ENCODE results near the gene BSG.
"Not testable (repeated sequence)": the region's sequence is repeated elsewhere in the genome, so short reads cannot be mapped to it uniquely, and the experiment has no call there.

The BSG gene

GRCh38 chr19:585146-585545 lies 12.8 kb downstream of the BSG start:
- H3K36me3 ChIP-seq (ENCODE audit: control insufficient read depth, low read depth, low read length): peaks cover 21% of the 10 kb centered on the region
- not testable (repeated sequence) for H3K27ac ChIP-seq (ENCODE audit: low read length); H3K9ac ChIP-seq (ENCODE audit: low read length); H3K9me3 ChIP-seq (ENCODE audit: control insufficient read depth, low read depth, low read length); H3K4me3 ChIP-seq (ENCODE audit: low read length); H3K4me1 ChIP-seq (ENCODE audit: control insufficient read depth, low read depth, low read length)
- peaks cover 17% of the 10 kb centered on the region for H3K27me3 ChIP-seq (ENCODE audit: control insufficient read depth, insufficient read depth, low read length)

GRCh38 chr19:585551-586110 lies 13.2 kb downstream of the BSG start:
- Histone ChIP-seq H3K4me1 (ENCODE audit: control insufficient read depth, low read depth, low read length) (no peaks in the 10 kb centered on the region), H3K27ac (ENCODE audit: low read length) (no peak overlapping the region), H3K9ac (ENCODE audit: low read length) (no peak overlapping the region), H3K9me3 (ENCODE audit: control insufficient read depth, low read depth, low read length) (no peaks in the 10 kb centered on the region), H3K27me3 (ENCODE audit: control insufficient read depth, insufficient read depth, low read length) (peaks cover 21% of the 10 kb centered on the region), H3K4me3 (ENCODE audit: low read length) (no peak overlapping the region), H3K36me3 (ENCODE audit: control insufficient read depth, low read depth, low read length) (peaks cover 16% of the 10 kb centered on the region)

GRCh38 chr19:588093-588740 lies 15.8 kb downstream of the BSG start:
- H3K9me3 ChIP-seq (ENCODE audit: control insufficient read depth, low read depth, low read length): no peaks in the 10 kb centered on the region
- H3K27me3 ChIP-seq (ENCODE audit: control insufficient read depth, insufficient read depth, low read length): peaks cover 44% of the 10 kb centered on the region
- H3K9ac ChIP-seq (ENCODE audit: low read length): no peak overlapping the region
- H3K4me1 ChIP-seq (ENCODE audit: control insufficient read depth, low read depth, low read length): no peaks in the 10 kb centered on the region
- H3K27ac ChIP-seq (ENCODE audit: low read length): no peak overlapping the region
- H3K4me3 ChIP-seq (ENCODE audit: low read length): no peak overlapping the region
- H3K36me3 ChIP-seq (ENCODE audit: control insufficient read depth, low read depth, low read length): no peaks in the 10 kb centered on the region

- no peak overlapping the region for H3K9ac ChIP-seq (ENCODE audit: low read length)
- H3K36me3 ChIP-seq (ENCODE audit: control insufficient read depth, low read depth, low read length): no peaks in the 10 kb centered on the region
- H3K4me1 ChIP-seq (ENCODE audit: control insufficient read depth, low read depth, low read length): no peaks in the 10 kb centered on the region
- peaks cover 44% of the 10 kb centered on the region for H3K27me3 ChIP-seq (ENCODE audit: control insufficient read depth, insufficient read depth, low read length)
- no peak overlapping the region for H3K4me3 ChIP-seq (ENCODE audit: low read length)
- no peak overlapping the region for H3K27ac ChIP-seq (ENCODE audit: low read length)
- H3K9me3 ChIP-seq (ENCODE audit: control insufficient read depth, low read depth, low read length): no peaks in the 10 kb centered on the region
Measured at GRCh38 chr19:588741-589692, 16.6 kb downstream of the BSG start.

- Histone ChIP-seq H3K27ac (ENCODE audit: low read length) (no peak within 1 kb of the TSS), H3K9ac (ENCODE audit: low read length) (no peak within 1 kb of the TSS), H3K9me3 (ENCODE audit: control insufficient read depth, low read depth, low read length) (no peaks in the 10 kb centered on the region), H3K4me1 (ENCODE audit: control insufficient read depth, low read depth, low read length) (no peaks in the 10 kb centered on the region), H3K4me3 (ENCODE audit: low read length) (no peak within 1 kb of the TSS), H3K27me3 (ENCODE audit: control insufficient read depth, insufficient read depth, low read length) (peaks cover 44% of the 10 kb centered on the region), H3K36me3 (ENCODE audit: control insufficient read depth, low read depth, low read length) (no peaks in the 10 kb centered on the region)
Measured at GRCh38 chr19:589693-590395, 17.4 kb downstream of the BSG start, which contains the start of gene HCN2. Gene HCN2, plus strand, starts transcription at chr19:589881. Its CDS starts 65 bp downstream, at chr19:589946.

- Histone ChIP-seq H3K36me3 (ENCODE audit: control insufficient read depth, low read depth, low read length) (no peaks in the 10 kb centered on the region), H3K4me1 (ENCODE audit: control insufficient read depth, low read depth, low read length) (no peaks in the 10 kb centered on the region), H3K9ac (ENCODE audit: low read length) (no peak overlapping the region), H3K4me3 (ENCODE audit: low read length) (no peak overlapping the region), H3K9me3 (ENCODE audit: control insufficient read depth, low read depth, low read length) (no peaks in the 10 kb centered on the region), H3K27me3 (ENCODE audit: control insufficient read depth, insufficient read depth, low read length) (peaks cover 44% of the 10 kb centered on the region), H3K27ac (ENCODE audit: low read length) (no peak overlapping the region)
Measured at GRCh38 chr19:590396-590745, 18.0 kb downstream of the BSG start.

- no peak overlapping the region for H3K9ac ChIP-seq (ENCODE audit: low read length)
- no peak overlapping the region for H3K27ac ChIP-seq (ENCODE audit: low read length)
- no peak overlapping the region for H3K4me3 ChIP-seq (ENCODE audit: low read length)
- no peaks in the 10 kb centered on the region for H3K4me1 ChIP-seq (ENCODE audit: control insufficient read depth, low read depth, low read length)
- H3K9me3 ChIP-seq (ENCODE audit: control insufficient read depth, low read depth, low read length): no peaks in the 10 kb centered on the region
- no peaks in the 10 kb centered on the region for H3K36me3 ChIP-seq (ENCODE audit: control insufficient read depth, low read depth, low read length)
- H3K27me3 ChIP-seq (ENCODE audit: control insufficient read depth, insufficient read depth, low read length): peaks cover 44% of the 10 kb centered on the region
Measured at GRCh38 chr19:590750-591098, 18.3 kb downstream of the BSG start.

GRCh38 chr19:591099-591958 lies 18.9 kb downstream of the BSG start:
- Histone ChIP-seq H3K27ac (ENCODE audit: low read length) (no peak overlapping the region), H3K4me3 (ENCODE audit: low read length) (no peak overlapping the region), H3K9me3 (ENCODE audit: control insufficient read depth, low read depth, low read length) (no peaks in the 10 kb centered on the region), H3K27me3 (ENCODE audit: control insufficient read depth, insufficient read depth, low read length) (peaks cover 44% of the 10 kb centered on the region), H3K9ac (ENCODE audit: low read length) (no peak overlapping the region), H3K4me1 (ENCODE audit: control insufficient read depth, low read depth, low read length) (no peaks in the 10 kb centered on the region), H3K36me3 (ENCODE audit: control insufficient read depth, low read depth, low read length) (no peaks in the 10 kb centered on the region)

GRCh38 chr19:592101-592500 lies 19.7 kb downstream of the BSG start:
- no peaks in the 10 kb centered on the region for H3K9me3 ChIP-seq (ENCODE audit: control insufficient read depth, low read depth, low read length)
- no peak overlapping the region for H3K4me3 ChIP-seq (ENCODE audit: low read length)
- no peaks in the 10 kb centered on the region for H3K36me3 ChIP-seq (ENCODE audit: control insufficient read depth, low read depth, low read length)
- peaks cover 44% of the 10 kb centered on the region for H3K27me3 ChIP-seq (ENCODE audit: control insufficient read depth, insufficient read depth, low read length)
- no peak overlapping the region for H3K27ac ChIP-seq (ENCODE audit: low read length)
- H3K9ac ChIP-seq (ENCODE audit: low read length): no peak overlapping the region
- no peaks in the 10 kb centered on the region for H3K4me1 ChIP-seq (ENCODE audit: control insufficient read depth, low read depth, low read length)

- Histone ChIP-seq H3K9ac (ENCODE audit: low read length) (no peak overlapping the region), H3K4me1 (ENCODE audit: control insufficient read depth, low read depth, low read length) (no peaks in the 10 kb centered on the region), H3K9me3 (ENCODE audit: control insufficient read depth, low read depth, low read length) (no peaks in the 10 kb centered on the region), H3K27me3 (ENCODE audit: control insufficient read depth, insufficient read depth, low read length) (peaks cover 42% of the 10 kb centered on the region), H3K4me3 (ENCODE audit: low read length) (no peak overlapping the region), H3K27ac (ENCODE audit: low read length) (no peak overlapping the region), H3K36me3 (ENCODE audit: control insufficient read depth, low read depth, low read length) (no peaks in the 10 kb centered on the region)
Measured at GRCh38 chr19:593055-593454, 20.7 kb downstream of the BSG start.

GRCh38 chr19:593505-593904 lies 21.1 kb downstream of the BSG start:
- Histone ChIP-seq H3K9me3 (ENCODE audit: control insufficient read depth, low read depth, low read length) (no peaks in the 10 kb centered on the region), H3K4me1 (ENCODE audit: control insufficient read depth, low read depth, low read length) (no peaks in the 10 kb centered on the region), H3K36me3 (ENCODE audit: control insufficient read depth, low read depth, low read length) (no peaks in the 10 kb centered on the region), H3K4me3 (ENCODE audit: low read length) (no peak overlapping the region), H3K27me3 (ENCODE audit: control insufficient read depth, insufficient read depth, low read length) (peaks cover 38% of the 10 kb centered on the region), H3K27ac (ENCODE audit: low read length) (no peak overlapping the region), H3K9ac (ENCODE audit: low read length) (no peak overlapping the region)

All from iPS-18a (cell line).